NT2/D1 (cell line): Measurements from ENCODE around the gene IDH3G.

Experiments used
- DNase-seq: peaks from one replicate; pipeline ENCODE4 v3.0.0-alpha.2; 2011; ENCODE audit warnings: low read depth, low spot score
- H3K27me3 ChIP-seq: 2 replicates; pipeline ENCODE4 v1.6.0; 2011; ENCODE audit warnings: mild to moderate bottlenecking; ENCODE audit not compliant: insufficient read length, insufficient read depth
- H3K36me3 ChIP-seq: 2 replicates; pipeline ENCODE4 v1.6.1; 2011; ENCODE audit warnings: mild to moderate bottlenecking, low read length, mixed read lengths; ENCODE audit not compliant: insufficient read depth, insufficient read length
- H3K4me1 ChIP-seq: 2 replicates; pipeline ENCODE4 v1.5.1; 2011; ENCODE audit not compliant: insufficient read depth, insufficient read length
- H3K4me3 ChIP-seq: 2 replicates; pipeline ENCODE4 v1.5.1; 2011; ENCODE audit warnings: low read depth; ENCODE audit not compliant: insufficient read length
- H3K9ac ChIP-seq: 2 replicates; pipeline ENCODE4 v1.6.0; 2011; ENCODE audit warnings: low read depth; ENCODE audit not compliant: insufficient read length
- H3K9me3 ChIP-seq: 2 replicates; pipeline ENCODE4 v1.5.1; 2011; ENCODE audit warnings: mild to moderate bottlenecking, low read length; ENCODE audit not compliant: insufficient read depth
- SUZ12 ChIP-seq: IDR thresholded peaks from 2 replicates; pipeline ENCODE4 v1.6.1; 2011; ENCODE audit not compliant: insufficient read length, insufficient read depth; ENCODE audit errors: extremely low read depth
- YY1 ChIP-seq: IDR thresholded peaks from 2 replicates; pipeline ENCODE4 v1.6.1; 2011; ENCODE audit not compliant: insufficient read length, insufficient read depth
- ZNF274 ChIP-seq: IDR thresholded peaks from 2 replicates; pipeline ENCODE4 v1.6.1; 2011; ENCODE audit warnings: mild to moderate bottlenecking, low read depth, low read length

The IDH3G gene

DNA sequence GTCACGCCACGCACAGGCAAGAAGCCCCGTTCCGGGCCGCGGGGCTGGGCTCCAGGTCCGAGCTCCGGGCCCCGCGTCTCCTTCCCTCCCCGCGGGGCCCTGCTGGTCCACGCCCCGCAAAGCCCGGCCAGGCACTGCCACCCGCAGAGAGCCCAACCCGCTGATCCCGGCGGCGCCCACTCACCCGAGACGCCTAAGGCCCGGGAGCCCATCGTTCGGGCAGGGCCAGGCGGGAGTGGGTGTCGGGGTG lies 35.3 kb upstream of the IDH3G start:
- Histone ChIP-seq H3K36me3 (no peaks in the 10 kb centered on the region), H3K9ac (peak overlapping the region; percentile 50), H3K4me1 (no peaks in the 10 kb centered on the region), H3K9me3 (no peaks in the 10 kb centered on the region), H3K27me3 (peaks cover 10% of the 10 kb centered on the region), H3K4me3 (peak overlapping the region; percentile 45)
- no peak for TF ChIP-seq YY1
- no peak for TF ChIP-seq SUZ12
- TF ChIP-seq ZNF274: no peak
- no peak for DNase-seq

DNA sequence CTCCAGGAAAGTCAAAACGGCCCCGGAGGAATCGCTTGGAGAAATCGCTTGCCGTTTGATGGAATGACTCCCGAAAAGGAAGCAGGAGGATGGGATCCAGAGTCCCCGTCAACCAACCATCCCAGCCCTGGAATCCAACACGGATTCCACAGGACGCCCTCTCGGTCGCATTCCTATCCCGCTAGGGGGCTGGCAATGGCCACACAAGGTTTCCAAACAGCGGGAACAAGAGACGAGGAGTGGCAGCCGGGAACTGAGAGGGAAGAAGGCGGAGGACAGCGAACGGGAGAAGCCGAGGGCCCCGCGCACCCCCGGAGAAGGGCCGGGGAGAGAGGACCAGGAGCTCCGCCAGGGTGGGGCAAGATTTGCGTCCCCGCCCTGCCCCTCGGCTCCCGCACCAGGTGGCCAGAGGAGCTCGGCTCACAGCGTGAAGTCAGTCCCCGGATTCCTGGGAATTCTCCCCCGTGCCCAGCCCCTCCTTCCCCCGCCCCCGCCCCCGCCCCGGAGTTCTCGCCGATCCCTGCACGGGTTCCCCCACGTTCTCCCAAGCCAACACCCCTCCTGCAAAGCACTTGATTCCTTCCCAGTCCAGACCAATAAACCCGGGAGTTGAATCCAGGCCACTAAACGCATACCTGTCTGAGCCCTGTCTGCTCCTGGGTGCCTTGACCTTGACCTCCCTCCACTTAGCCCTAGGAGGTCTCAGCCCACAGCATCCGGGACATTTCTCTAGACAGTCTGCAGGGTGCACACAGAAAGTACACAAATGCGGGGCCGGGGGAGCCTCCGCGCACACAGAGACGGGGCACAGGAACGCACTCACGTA lies 34.8 kb upstream of the IDH3G start:
- Histone ChIP-seq H3K9me3 (no peaks in the 10 kb centered on the region), H3K9ac (peak overlapping the region; percentile 64), H3K4me3 (peak overlapping the region; percentile 45), H3K4me1 (no peaks in the 10 kb centered on the region), H3K27me3 (peaks cover 10% of the 10 kb centered on the region), H3K36me3 (no peaks in the 10 kb centered on the region)
- no peak for TF ChIP-seq ZNF274
- TF ChIP-seq SUZ12: no peak
- no peak for TF ChIP-seq YY1
- DNase-seq: no peak

DNA sequence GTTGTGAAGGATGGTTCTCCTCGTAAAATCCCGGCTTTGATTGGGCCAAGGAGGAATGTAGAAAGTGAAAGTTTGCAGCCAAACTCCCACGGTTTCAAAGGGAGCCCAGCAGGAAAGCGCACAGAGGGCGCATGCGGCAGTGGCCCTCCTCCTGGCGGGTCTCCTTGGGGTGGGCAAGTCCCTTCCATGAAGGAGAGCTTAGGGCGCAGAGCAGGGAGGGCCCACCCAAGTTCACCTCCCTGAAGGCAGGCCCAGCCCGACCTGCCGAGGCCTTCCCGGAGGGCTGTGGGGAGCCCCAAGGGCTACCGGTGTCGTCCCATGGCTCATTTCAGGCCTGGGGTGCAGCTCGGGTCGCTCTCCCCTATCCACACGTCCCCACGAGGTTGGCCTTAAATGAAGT lies 34.1 kb upstream of the IDH3G start:
- H3K9me3 ChIP-seq: no peaks in the 10 kb centered on the region
- H3K4me3 ChIP-seq: peak overlapping the region; percentile 30
- peaks cover 10% of the 10 kb centered on the region for H3K27me3 ChIP-seq
- DNase-seq: no peak
- peaks cover 2% of the 10 kb centered on the region for H3K4me1 ChIP-seq
- H3K36me3 ChIP-seq: no peaks in the 10 kb centered on the region
- TF ChIP-seq ZNF274: no peak
- TF ChIP-seq SUZ12: no peak
- TF ChIP-seq YY1: no peak
- H3K9ac ChIP-seq: peak overlapping the region; percentile 64

DNA sequence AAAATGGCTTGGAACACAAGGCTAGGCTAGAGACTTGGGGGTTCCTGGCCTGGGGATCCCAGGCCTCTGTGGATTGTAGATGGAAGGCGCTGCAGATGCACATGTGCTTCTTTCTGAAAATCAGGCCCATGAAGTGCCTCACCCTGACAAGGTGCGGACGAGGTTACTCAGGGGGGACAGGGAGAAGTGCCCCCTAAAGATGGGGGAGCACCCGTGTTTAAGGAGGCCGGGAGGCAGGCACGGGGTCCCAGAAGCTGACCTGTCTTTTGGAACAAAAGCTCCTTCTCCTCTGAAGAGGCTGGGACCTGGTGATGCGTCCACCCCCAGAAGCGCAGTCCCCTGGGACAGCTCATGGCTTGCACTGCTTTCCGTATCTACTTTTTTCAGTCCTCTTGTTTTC lies 33.7 kb upstream of the IDH3G start:
- peak overlapping the region; percentile 56 for H3K9ac ChIP-seq
- H3K4me3 ChIP-seq: peak overlapping the region; percentile 8
- no peaks in the 10 kb centered on the region for H3K36me3 ChIP-seq
- H3K27me3 ChIP-seq: peaks cover 10% of the 10 kb centered on the region
- peaks cover 2% of the 10 kb centered on the region for H3K4me1 ChIP-seq
- DNase-seq: no peak
- no peak for TF ChIP-seq YY1
- no peak for TF ChIP-seq ZNF274
- no peak for TF ChIP-seq SUZ12
- H3K9me3 ChIP-seq: no peaks in the 10 kb centered on the region

DNA sequence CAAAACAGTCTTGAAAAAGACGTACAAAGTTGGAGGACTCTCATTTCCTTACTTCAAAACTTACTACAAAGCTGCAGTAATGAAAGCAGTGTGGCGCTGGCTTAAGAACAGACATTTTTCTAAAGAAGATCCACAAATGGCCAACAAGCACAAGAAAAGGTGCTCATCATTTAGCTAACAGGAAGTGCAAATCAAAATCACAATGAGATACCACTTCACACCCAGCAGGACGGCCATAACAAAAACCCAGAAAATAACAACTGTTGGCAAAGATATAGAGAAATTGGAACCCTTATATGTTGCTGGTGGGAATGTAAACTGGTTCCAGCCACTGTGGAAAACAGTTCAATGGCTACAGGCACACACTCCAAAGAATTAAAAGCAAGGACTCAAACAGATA lies 32.8 kb upstream of the IDH3G start:
- no peak for DNase-seq
- Histone ChIP-seq H3K4me3 (no peak overlapping the region), H3K4me1 (peaks cover 2% of the 10 kb centered on the region), H3K36me3 (no peaks in the 10 kb centered on the region), H3K9me3 (no peaks in the 10 kb centered on the region), H3K9ac (no peak overlapping the region), H3K27me3 (peaks cover 7% of the 10 kb centered on the region)
- TF ChIP-seq ZNF274: no peak
- no peak for TF ChIP-seq YY1
- TF ChIP-seq SUZ12: no peak

DNA sequence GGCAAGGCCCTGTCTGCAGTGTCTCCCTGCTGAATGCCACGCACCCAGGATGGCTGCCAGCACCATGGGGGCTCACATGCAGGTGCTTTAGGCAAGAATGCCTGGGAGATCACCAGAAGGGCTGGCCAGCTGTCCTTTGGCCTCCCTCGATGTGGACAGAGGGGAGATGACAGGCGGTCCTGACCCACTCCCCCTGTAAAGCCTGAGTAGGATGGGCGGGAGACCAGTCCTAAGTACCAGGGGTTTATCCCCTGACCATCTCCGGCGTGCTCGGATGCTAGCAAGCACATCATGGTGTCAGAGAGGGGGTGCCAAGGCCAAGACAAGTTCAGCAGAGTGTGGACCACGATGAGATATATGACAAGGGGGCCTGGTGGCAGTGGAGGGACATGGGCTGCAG lies 30.9 kb upstream of the IDH3G start:
- Histone ChIP-seq H3K27me3 (no peaks in the 10 kb centered on the region), H3K9ac (no peak overlapping the region), H3K4me3 (no peak overlapping the region), H3K9me3 (no peaks in the 10 kb centered on the region), H3K36me3 (no peaks in the 10 kb centered on the region), H3K4me1 (peaks cover 6% of the 10 kb centered on the region)
- no peak for TF ChIP-seq YY1
- no peak for TF ChIP-seq SUZ12
- TF ChIP-seq ZNF274: no peak
- no peak for DNase-seq

DNA sequence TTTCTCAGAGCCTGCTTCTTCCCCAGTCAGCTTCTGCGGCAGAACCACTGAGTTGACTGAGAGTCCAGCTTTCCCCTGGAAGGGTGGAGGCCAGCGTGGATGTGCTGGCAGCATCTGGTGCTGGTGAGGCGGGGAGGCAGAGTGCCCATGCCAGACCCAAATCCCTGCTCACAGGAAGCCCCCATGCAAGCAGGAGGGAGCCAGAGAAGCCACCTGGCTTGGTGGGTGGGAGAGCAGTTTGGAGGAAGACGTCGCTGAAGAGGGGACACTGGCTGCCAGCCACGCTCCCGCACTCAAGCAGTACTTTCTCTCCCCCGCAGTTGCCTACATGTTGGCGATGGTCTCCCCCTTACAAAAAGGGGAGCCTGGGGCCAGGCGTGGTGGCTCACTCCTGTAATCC lies 30.2 kb upstream of the IDH3G start:
- TF ChIP-seq ZNF274 (no peak), SUZ12 (no peak), YY1 (no peak)
- no peaks in the 10 kb centered on the region for H3K27me3 ChIP-seq
- no peaks in the 10 kb centered on the region for H3K9me3 ChIP-seq
- no peak overlapping the region for H3K4me3 ChIP-seq
- peaks cover 6% of the 10 kb centered on the region for H3K4me1 ChIP-seq
- DNase-seq: no peak
- no peak overlapping the region for H3K9ac ChIP-seq
- no peaks in the 10 kb centered on the region for H3K36me3 ChIP-seq
